Tibial nerve (tissue), 4 donors: Measurements from ENCODE around the gene SERP1. TPM values are rescaled to one million over a fixed set of nuclear protein-coding genes. Genes with fewer than 3 reads are reported as not detected.
"Not testable (repeated sequence)": the region's sequence is repeated elsewhere in the genome, so short reads cannot be mapped to it uniquely, and the experiment has no call there.

Experiments
- DNase-seq, 2 donors: peaks; one replicate each; pipeline ENCODE4 v3.0.0-alpha.2; 2019; ENCODE audit warnings: low spot score in 2 of 2
- H3K27ac ChIP-seq, 4 donors: fragments of 200-600 bp; sonication (generic) in 3 of 4; one replicate each; pipeline ENCODE4 v1.5.1; 2017 to 2019; ENCODE audit warnings: mild to moderate bottlenecking in 1 of 4
- H3K27me3 ChIP-seq, 2 donors: fragments of 200-600 bp; sonication (generic) in 1 of 2; one replicate each; pipeline versions ENCODE4 v1.5.1 to v1.6.0; 2017 to 2019
- H3K36me3 ChIP-seq, 3 donors: fragments of 200-600 bp; sonication (generic); one replicate each; pipeline ENCODE4 v1.5.1; 2018 to 2019
- H3K4me1 ChIP-seq, 4 donors: fragments of 200-600 bp; sonication (generic) in 3 of 4; one replicate each; pipeline ENCODE4 v1.5.1; 2017 to 2019
- H3K4me3 ChIP-seq, 4 donors: fragments of 200-600 bp; sonication (generic) in 3 of 4; one replicate each; pipeline ENCODE4 v1.5.1; 2017 to 2019; ENCODE audit warnings: mild to moderate bottlenecking in 1 of 4, moderate library complexity in 1 of 4
- H3K9me3 ChIP-seq, 4 donors: fragments of 200-600 bp; sonication (generic) in 3 of 4; one replicate each; pipeline ENCODE4 v1.5.1; 2017 to 2019
- EP300 ChIP-seq, 2 donors: sonication (generic); formaldehyde crosslinking; IDR thresholded peaks; one replicate each; pipeline ENCODE4 v1.6.1; 2017; ENCODE audit warnings: antibody characterized with exemption in 2 of 2, mild to moderate bottlenecking in 1 of 2
- POLR2A ChIP-seq, 2 donors: fragments of 450-650 bp; IDR thresholded peaks; one replicate each; pipeline ENCODE4 v1.6.1; 2017; ENCODE audit warnings: antibody characterized with exemption in 2 of 2, mild to moderate bottlenecking in 2 of 2, moderate library complexity in 2 of 2
- WGBS, 2 donors: methylation state at CpG; one replicate each; pipeline ENCODE4 v1.1.5; 2018; 5-methylcytosine and 5-hydroxymethylcytosine counted together
- total RNA-seq, 4 donors: library from RNA; depleted of rRNA; stranded (reverse); fragments of >200 nt; gene quantifications; one replicate each; pipeline ENCODE4 v1.1.0, GENCODE V29; 2016
- TF ChIP-seq, protein P1 (sequence below), 5 experiments: fragments of 200-600 bp in 3 of 5; fragments of 450-650 bp in 2 of 5; sonication (generic) in 3 of 5; IDR thresholded peaks; one replicate each; pipeline ENCODE4 v1.5.1; 2016 to 2019; ENCODE audit warnings: antibody characterized with exemption in 5 of 5, mild to moderate bottlenecking in 3 of 5, moderate library complexity in 2 of 5

The SERP1 gene
- total RNA-seq, 4 donors from 2014 or later, result 377 to 593 (median 447) TPM

DNA sequence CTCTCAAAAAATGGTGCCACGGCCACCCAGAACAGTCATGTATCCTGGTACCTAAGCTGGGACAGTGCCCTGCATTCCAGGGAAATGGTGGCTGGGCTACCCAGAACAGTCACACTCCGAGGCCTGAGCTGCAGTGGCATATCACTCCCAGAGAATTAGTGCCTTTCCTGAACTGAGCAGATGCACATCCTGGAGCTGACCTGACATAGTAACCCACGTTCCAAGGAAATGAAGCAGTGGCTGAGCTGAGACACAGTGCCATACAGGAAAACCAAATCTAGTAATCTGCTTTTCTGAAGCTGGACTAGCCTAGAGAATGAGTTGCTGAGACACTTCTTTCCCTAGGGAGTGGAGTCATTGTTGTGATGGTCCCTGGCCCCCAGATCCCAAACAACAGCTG lies 41.8 kb downstream of the SERP1 start:
- H3K27ac ChIP-seq, result no peak overlapping the region
- H3K4me3 ChIP-seq, result no peak overlapping the region
- 75 to 80% methylated on average over 3 of the region's 3 CpGs for WGBS, 2 donors
- no peaks in the 10 kb centered on the region for H3K4me1 ChIP-seq
- H3K36me3 ChIP-seq, result no peaks in the 10 kb centered on the region
- TF ChIP-seq POLR2A (IDR thresholded peaks at IDR 0.05) (no peak), EP300 (IDR thresholded peaks at IDR 0.05) (no peak)
- TF ChIP-seq, protein P1, sequence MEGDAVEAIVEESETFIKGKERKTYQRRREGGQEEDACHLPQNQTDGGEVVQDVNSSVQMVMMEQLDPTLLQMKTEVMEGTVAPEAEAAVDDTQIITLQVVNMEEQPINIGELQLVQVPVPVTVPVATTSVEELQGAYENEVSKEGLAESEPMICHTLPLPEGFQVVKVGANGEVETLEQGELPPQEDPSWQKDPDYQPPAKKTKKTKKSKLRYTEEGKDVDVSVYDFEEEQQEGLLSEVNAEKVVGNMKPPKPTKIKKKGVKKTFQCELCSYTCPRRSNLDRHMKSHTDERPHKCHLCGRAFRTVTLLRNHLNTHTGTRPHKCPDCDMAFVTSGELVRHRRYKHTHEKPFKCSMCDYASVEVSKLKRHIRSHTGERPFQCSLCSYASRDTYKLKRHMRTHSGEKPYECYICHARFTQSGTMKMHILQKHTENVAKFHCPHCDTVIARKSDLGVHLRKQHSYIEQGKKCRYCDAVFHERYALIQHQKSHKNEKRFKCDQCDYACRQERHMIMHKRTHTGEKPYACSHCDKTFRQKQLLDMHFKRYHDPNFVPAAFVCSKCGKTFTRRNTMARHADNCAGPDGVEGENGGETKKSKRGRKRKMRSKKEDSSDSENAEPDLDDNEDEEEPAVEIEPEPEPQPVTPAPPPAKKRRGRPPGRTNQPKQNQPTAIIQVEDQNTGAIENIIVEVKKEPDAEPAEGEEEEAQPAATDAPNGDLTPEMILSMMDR (IDR thresholded peaks at IDR 0.05), result no peak
- H3K27me3 ChIP-seq, result no peaks in the 10 kb centered on the region
- peaks cover 0 to 4% (median 0%) of the 10 kb centered on the region in 4 donors for H3K9me3 ChIP-seq
- no peak for DNase-seq

DNA sequence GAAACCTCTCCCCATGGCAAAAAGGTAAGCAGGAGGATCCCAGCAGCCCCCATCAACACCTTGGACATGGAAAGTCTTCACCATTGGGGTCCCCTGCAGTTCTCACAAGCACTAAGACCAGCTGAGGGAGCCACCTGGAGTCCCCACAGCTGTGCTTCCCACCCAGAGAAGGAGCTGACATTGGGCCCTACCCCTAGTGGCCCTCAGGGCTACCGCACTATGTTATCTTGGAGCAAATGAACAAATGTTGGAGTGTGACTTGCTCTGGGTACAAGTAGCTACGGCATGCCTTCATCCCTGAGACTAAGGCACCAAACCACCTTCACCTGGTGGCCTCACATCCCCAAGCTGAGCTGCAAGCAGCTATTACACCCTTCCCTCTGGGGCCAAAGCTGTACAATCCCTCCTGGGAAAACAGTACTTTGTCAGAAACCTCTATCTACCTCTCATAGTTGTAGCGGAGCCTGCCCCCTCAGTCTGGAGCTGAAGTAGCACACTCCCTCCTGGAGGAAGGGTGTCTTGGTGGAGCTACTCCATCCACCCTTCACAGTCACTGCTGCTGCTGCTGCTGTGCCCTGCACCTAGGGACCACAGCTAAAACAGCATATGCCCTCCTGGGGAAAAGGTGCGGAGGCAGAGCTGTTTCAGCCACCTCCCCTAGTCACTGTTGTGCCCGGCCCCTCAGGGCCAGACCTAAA lies 42.7 kb downstream of the SERP1 start:
- H3K27ac ChIP-seq, result no peak overlapping the region
- H3K4me3 ChIP-seq, result no peak overlapping the region
- H3K36me3 ChIP-seq, result no peaks in the 10 kb centered on the region
- H3K27me3 ChIP-seq, result no peaks in the 10 kb centered on the region
- DNase-seq, result no peak
- no peak for TF ChIP-seq POLR2A (IDR thresholded peaks at IDR 0.05)
- TF ChIP-seq, protein P1 (IDR thresholded peaks at IDR 0.05), result no peak
- TF ChIP-seq EP300 (IDR thresholded peaks at IDR 0.05), result no peak
- peaks cover 0 to 4% (median 0%) of the 10 kb centered on the region in 4 donors for H3K9me3 ChIP-seq
- WGBS, 2 donors, result 84 to 91% methylated on average over 5 of the region's 5 CpGs
- no peaks in the 10 kb centered on the region for H3K4me1 ChIP-seq

DNA sequence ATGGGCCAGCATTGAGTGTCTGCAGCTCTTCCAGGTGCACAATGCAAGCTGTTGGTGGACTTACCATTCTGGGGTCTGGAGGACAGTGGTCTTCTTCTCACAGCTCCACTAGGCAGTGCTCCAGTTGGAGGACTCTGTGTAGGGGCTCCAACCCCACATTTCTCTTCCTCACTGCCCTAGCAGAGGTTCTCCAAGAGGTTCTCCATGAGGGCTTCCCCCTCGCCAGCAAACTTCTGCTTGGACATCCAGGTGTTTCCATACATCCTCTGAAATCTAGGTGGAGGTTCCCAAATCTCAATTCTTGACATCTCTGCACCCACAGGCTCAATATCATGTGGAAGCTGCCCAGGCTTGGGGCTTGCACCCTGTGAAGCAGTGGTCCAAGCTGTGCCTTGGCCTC lies 45.3 kb downstream of the SERP1 start:
- H3K27ac ChIP-seq, H3K9me3 ChIP-seq, H3K4me3 ChIP-seq, H3K4me1 ChIP-seq, H3K36me3 ChIP-seq, DNase-seq, H3K27me3 ChIP-seq: not testable (repeated sequence)
- 94 to 100% methylated on average over 1 of the region's 1 CpG for WGBS, 2 donors

DNA sequence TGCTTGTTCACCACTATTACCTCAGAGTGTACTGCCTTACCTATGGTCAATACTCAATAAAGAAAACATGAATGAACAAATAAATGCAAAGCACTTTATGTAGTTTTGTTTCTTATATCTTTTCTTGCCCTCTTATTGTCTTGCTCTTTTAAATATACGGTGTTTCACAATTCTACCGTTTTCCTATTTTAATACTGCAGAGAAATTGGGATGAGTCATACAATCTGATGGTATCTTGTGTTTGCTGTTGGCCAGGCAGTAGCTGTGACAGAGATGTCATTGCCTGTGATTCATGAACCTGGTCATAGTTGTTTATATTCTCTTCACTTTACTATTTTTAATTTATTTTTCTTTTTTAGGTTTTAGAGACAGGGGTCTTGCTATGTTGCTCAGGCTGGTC lies 48.3 kb downstream of the SERP1 start:
- Histone ChIP-seq H3K4me3 (no peak overlapping the region), H3K9me3 (no peaks in the 10 kb centered on the region), H3K36me3 (no peaks in the 10 kb centered on the region), H3K4me1 (peaks cover 0 to 10% (median 0%) of the 10 kb centered on the region in 4 donors), H3K27ac (no peak overlapping the region), H3K27me3 (no peaks in the 10 kb centered on the region)
- WGBS, 2 donors, result 71 to 73% methylated on average over 2 of the region's 2 CpGs
- DNase-seq, result no peak
- TF ChIP-seq EP300 (IDR thresholded peaks at IDR 0.05) (no peak), POLR2A (IDR thresholded peaks at IDR 0.05) (no peak)
- TF ChIP-seq, protein P1 (IDR thresholded peaks at IDR 0.05), result no peak

DNA sequence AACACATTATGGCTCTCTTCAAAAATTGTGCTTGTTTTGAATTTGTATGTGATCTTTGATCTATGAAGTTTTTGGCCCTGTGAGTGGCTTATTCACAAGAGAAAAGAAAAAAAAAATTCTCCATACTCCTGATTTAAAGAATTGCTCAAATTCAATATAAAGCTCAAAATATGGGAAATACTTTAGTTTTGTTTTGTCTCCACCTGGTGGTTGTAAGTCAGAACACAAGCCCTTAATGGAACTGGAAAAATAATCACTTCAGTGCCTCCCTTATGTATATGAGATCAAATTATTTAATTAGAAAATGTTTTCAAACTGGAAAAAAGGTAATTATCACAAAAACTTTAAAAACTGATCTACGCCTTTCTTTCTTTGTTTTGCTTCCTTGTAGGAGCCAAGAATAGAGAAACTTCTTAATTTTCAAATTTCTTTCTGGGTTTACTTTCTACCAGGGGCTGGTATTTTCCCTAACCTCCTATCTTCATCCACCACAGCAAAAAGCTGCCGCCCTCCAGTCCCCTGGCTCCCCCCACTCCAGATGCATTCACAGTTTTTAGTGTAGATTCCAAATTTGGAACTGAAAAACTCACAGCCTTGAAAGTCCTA lies 50.6 kb downstream of the SERP1 start:
- 2% methylated on average over 2 of the region's 2 CpGs for WGBS, 2 donors
- H3K36me3 ChIP-seq, result no peaks in the 10 kb centered on the region
- DNase-seq, result peak in 1 of 2 donors; percentile 73

More for the DNA sequence above, 50.6 kb downstream of the SERP1 start:
- Histone ChIP-seq H3K27me3 (no peaks in the 10 kb centered on the region), H3K4me3 (no peak overlapping the region), H3K9me3 (no peaks in the 10 kb centered on the region), H3K27ac (no peak overlapping the region), H3K4me1 (peaks cover 0 to 10% (median 0%) of the 10 kb centered on the region in 4 donors)
- TF ChIP-seq EP300 (IDR thresholded peaks at IDR 0.05), result no peak
- TF ChIP-seq, protein P1 (IDR thresholded peaks at IDR 0.05), result peak; percentile 67 to 80 (median 74)
